B cell (primary cell): Measurements from ENCODE around the gene NRAP. TPM values are rescaled to one million over a fixed set of nuclear protein-coding genes. Genes with fewer than 3 reads are reported as not detected.

Experiments used
- ATAC-seq: fragments of 200-7000 bp; cut with Tn5 transposase; one replicate; pipeline ENCODE4 v1.10.0; 2021; ENCODE audit warnings: low read depth, mild to moderate bottlenecking, moderate number of reproducible peaks, moderate library complexity
- CTCF ChIA-PET: fragments of 350-600 bp; sonication (Branson Sonifier 250); formaldehyde crosslinking; loops from one replicate; lab custom pipeline; 2021; ENCODE audit warnings: antibody characterized with exemption, inconsistent platforms; lab: Charles Lee
- POLR2A ChIA-PET: fragments of 350-600 bp; sonication (Branson Sonifier 250); formaldehyde crosslinking; loops from one replicate; lab custom pipeline; 2021; ENCODE audit warnings: antibody characterized with exemption; lab: Charles Lee
- DNase-seq: peaks from one replicate; pipeline ENCODE4 v3.0.0; 2013
- H2AFZ ChIP-seq: 2 replicates; pipeline ENCODE4 v1.6.1; 2012; ENCODE audit warnings: mild to moderate bottlenecking, low read depth, low read length; ENCODE audit not compliant: insufficient read depth, poor library complexity, severe bottlenecking
- H3K27ac ChIP-seq, 2 donors: 1 replicate in 1 of 2; 2 replicates in 1 of 2; pipeline ENCODE4 v1.5.1; 2012 to 2013; ENCODE audit warnings: low read length in 2 of 2, mild to moderate bottlenecking in 2 of 2, moderate library complexity in 1 of 2
- H3K27me3 ChIP-seq, 4 experiments: fragments of 200-600 bp in 1 of 4; sonication (generic) in 1 of 4; replicated peaks in 1 of 4; 1 replicate in 2 of 4; 2 replicates in 2 of 4; pipeline versions ENCODE4 v1.6.1 to v1.7.0; 2013 to 2016; ENCODE audit warnings: low read length in 3 of 4, mild to moderate bottlenecking in 2 of 4, mixed read lengths in 1 of 4, moderate library complexity in 1 of 4; ENCODE audit not compliant: insufficient read depth in 4 of 4, control insufficient read depth in 3 of 4; ENCODE audit errors: control extremely low read depth in 1 of 4
- H3K36me3 ChIP-seq, 2 experiments: replicated peaks in 1 of 2; 1 replicate in 1 of 2; 2 replicates in 1 of 2; pipeline versions ENCODE4 v1.6.1 to v1.7.1; 2013; ENCODE audit warnings: low read length in 1 of 2; ENCODE audit not compliant: insufficient read depth in 2 of 2, control insufficient read depth in 1 of 2; ENCODE audit errors: control extremely low read depth in 1 of 2, extremely low read depth in 1 of 2
- H3K4me1 ChIP-seq, 2 donors: fragments of 200-600 bp in 1 of 2; sonication (generic) in 1 of 2; 1 replicate in 1 of 2; 2 replicates in 1 of 2; pipeline versions ENCODE4 v1.5.1 to v1.6.1; 2013 to 2017; ENCODE audit warnings: low read length in 2 of 2; ENCODE audit not compliant: control insufficient read depth in 2 of 2, insufficient read depth in 2 of 2
- H3K4me2 ChIP-seq: replicated peaks from 2 replicates; pipeline ENCODE3; 2012; ENCODE audit warnings: mild to moderate bottlenecking, low read depth, low read length; ENCODE audit not compliant: poor library complexity, severe bottlenecking
- H3K4me3 ChIP-seq, 5 experiments: fragments of 200-600 bp in 1 of 5; sonication (generic) in 1 of 5; 1 replicate in 3 of 5; 2 replicates in 2 of 5; pipeline versions ENCODE4 v1.5.1 to v1.7.0; 2011 to 2016; ENCODE audit warnings: low read length in 4 of 5, mild to moderate bottlenecking in 4 of 5, low read depth in 2 of 5, control low read depth in 1 of 5, moderate library complexity in 1 of 5; ENCODE audit not compliant: insufficient read depth in 1 of 5; ENCODE audit errors: control extremely low read depth in 1 of 5, extremely low read depth in 1 of 5
- H3K79me2 ChIP-seq: fragments of 200-600 bp; sonication (generic); one replicate; pipeline ENCODE4 v1.6.0; 2016; ENCODE audit warnings: low read length; ENCODE audit not compliant: control insufficient read depth, insufficient read depth
- H3K9ac ChIP-seq: fragments of 200-600 bp; sonication (generic); 2 replicates; pipeline ENCODE4 v1.6.1; 2017; ENCODE audit warnings: mild to moderate bottlenecking, low read length, moderate library complexity
- H3K9me3 ChIP-seq, 3 donors: one replicate each; pipeline versions ENCODE4 v1.6.1 to v1.7.1; 2013; ENCODE audit warnings: low read length in 2 of 3; ENCODE audit not compliant: control insufficient read depth in 2 of 3, insufficient read depth in 1 of 3; ENCODE audit errors: control extremely low read depth in 1 of 3
- H4K20me1 ChIP-seq: 2 replicates; pipeline ENCODE4 v1.6.0; 2012; ENCODE audit warnings: mild to moderate bottlenecking, low read length; ENCODE audit not compliant: insufficient read depth, control insufficient read depth, poor library complexity, severe bottlenecking
- H3K27ac Mint-ChIP-seq: one replicate; pipeline ENCODE4 v1.8.0; 2021; ENCODE audit warnings: mixed read lengths
- H3K27me3 Mint-ChIP-seq: one replicate; pipeline ENCODE4 v1.8.0; 2021; ENCODE audit warnings: mixed read lengths
- H3K4me1 Mint-ChIP-seq: one replicate; pipeline ENCODE4 v1.8.0; 2021; ENCODE audit warnings: mixed read lengths
- H3K4me3 Mint-ChIP-seq: one replicate; pipeline ENCODE4 v1.8.0; 2021; ENCODE audit warnings: mixed read lengths
- H3K9me3 Mint-ChIP-seq: one replicate; pipeline ENCODE4 v1.8.0; 2022; ENCODE audit warnings: mixed read lengths; ENCODE audit not compliant: insufficient read depth
- EZH2 ChIP-seq: IDR thresholded peaks from 2 replicates; pipeline ENCODE4 v1.6.1; 2012; ENCODE audit warnings: borderline replicate concordance, low read depth, mild to moderate bottlenecking, moderate library complexity, low read length; ENCODE audit not compliant: insufficient read depth, poor library complexity, severe bottlenecking
- WGBS: methylation state at CpG from one replicate; pipeline ENCODE4 v1.1.5; 2013; ENCODE audit warnings: missing lambda C conversion rate; ENCODE audit not compliant: insufficient coverage; 5-methylcytosine and 5-hydroxymethylcytosine counted together
- intact Hi-C: fragments of 100-400 bp; cut with micrococcal nuclease; formaldehyde crosslinking; loops from one replicate; pipeline ENCODE4 v1.10.0; 2022
- polyA plus RNA-seq: library from polyadenylated mRNA; depleted of rRNA; stranded (reverse); fragments of >200 nt; gene quantifications from 2 replicates; pipeline ENCODE4 v1.2.3, GENCODE V29; 2012
- total RNA-seq, 2 donors: library from RNA; stranded (reverse); fragments of 120-200 nt in 1 of 2; gene quantifications; 1 replicate in 1 of 2; 2 replicates in 1 of 2; pipeline versions ENCODE4 v1.2.3 to v1.2.4, GENCODE V29; 2013 to 2022
- TF ChIP-seq, protein P1 (sequence below): fragments of 200-600 bp; IDR thresholded peaks from one replicate; pipeline ENCODE4 v1.8.0; 2022; ENCODE audit warnings: antibody characterized with exemption, mild to moderate bottlenecking

The NRAP gene
- total and polyA plus RNA-seq, 2 donors (not counting 1 experiment from before 2014, with no cell fraction given): not detected

DNA sequence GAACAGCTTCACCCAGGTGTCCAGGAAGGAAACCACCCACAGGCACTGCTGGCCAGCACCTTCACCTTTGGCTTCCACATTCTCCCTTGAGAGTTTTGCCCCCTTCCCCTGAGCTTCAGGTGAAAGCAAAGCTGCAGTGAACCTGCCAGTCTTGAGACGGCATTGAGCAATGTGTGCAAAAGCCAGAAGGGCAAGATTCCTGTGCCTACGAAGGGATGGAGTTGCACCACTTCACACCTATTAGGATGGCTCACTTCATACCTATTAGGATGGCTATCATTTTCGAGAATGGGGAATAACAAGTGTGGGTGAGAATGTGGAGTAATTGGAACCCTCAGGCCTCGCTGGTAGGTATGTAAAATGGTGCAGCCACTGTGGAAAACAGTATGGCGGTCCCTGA is 103.8 kb downstream of the NRAP start:
- H3K4me1 ChIP-seq: peaks cover 2 to 7% of the 10 kb centered on the region in 2 donors
- no peaks in the 10 kb centered on the region for H3K79me2 ChIP-seq
- Mint-ChIP-seq H3K27me3 (peaks cover 28% of the 10 kb centered on the region), H3K4me3 (no peak overlapping the region), H3K9me3 (no peaks in the 10 kb centered on the region), H3K27ac (no peak overlapping the region), H3K4me1 (peaks cover 5% of the 10 kb centered on the region)
- ATAC-seq (no peak), DNase-seq (no peak)
- H3K9ac ChIP-seq: no peak overlapping the region
- H3K27ac ChIP-seq: no peak overlapping the region
- H3K36me3 ChIP-seq: no peaks in the 10 kb centered on the region
- H2AFZ ChIP-seq: no peak overlapping the region
- H3K4me3 ChIP-seq: no peak overlapping the region
- no peak overlapping the region for H3K4me2 ChIP-seq
- TF ChIP-seq, protein P1, sequence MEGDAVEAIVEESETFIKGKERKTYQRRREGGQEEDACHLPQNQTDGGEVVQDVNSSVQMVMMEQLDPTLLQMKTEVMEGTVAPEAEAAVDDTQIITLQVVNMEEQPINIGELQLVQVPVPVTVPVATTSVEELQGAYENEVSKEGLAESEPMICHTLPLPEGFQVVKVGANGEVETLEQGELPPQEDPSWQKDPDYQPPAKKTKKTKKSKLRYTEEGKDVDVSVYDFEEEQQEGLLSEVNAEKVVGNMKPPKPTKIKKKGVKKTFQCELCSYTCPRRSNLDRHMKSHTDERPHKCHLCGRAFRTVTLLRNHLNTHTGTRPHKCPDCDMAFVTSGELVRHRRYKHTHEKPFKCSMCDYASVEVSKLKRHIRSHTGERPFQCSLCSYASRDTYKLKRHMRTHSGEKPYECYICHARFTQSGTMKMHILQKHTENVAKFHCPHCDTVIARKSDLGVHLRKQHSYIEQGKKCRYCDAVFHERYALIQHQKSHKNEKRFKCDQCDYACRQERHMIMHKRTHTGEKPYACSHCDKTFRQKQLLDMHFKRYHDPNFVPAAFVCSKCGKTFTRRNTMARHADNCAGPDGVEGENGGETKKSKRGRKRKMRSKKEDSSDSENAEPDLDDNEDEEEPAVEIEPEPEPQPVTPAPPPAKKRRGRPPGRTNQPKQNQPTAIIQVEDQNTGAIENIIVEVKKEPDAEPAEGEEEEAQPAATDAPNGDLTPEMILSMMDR: no peak
- TF ChIP-seq EZH2: no peak
- CTCF ChIA-PET: no interaction called here
- H3K27me3 ChIP-seq: peaks cover 0 to 7% (median 3%) of the 10 kb centered on the region in 4 experiments
- WGBS: no CpG with 5 or more reads among the region's 5 CpGs
- H4K20me1 ChIP-seq: no peaks in the 10 kb centered on the region
- intact Hi-C loops: loop anchor here (5.0 kb wide), 1 partner anchor 838 kb away; no protein-coding TSS in a partner anchor
- POLR2A ChIA-PET: no interaction called here
- H3K9me3 ChIP-seq: no peaks in the 10 kb centered on the region

DNA sequence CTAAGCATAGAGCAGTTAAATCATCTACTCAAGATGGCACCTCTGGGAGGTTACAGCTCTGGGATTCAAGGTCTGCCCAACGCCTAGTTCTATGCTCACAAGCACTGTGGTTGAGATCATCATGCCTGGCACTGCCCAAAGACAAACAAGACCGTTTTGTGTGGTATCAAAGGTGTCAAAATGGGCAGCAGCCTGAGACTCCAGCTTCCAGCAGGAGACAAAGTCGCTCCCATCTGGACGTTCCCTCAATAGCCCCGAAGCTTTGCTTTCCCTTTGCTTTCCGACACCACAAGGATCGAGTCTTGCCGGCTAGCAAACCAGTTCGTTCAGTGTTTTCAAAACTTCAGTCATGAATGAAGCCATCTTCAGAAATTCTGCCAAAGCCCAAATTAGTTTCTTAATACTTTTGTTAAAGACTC is 105.9 kb downstream of the NRAP start:
- CTCF ChIA-PET: no interaction called here
- Histone ChIP-seq H2AFZ (no peak overlapping the region), H3K4me1 (no peaks in the 10 kb centered on the region), H3K9ac (no peak overlapping the region), H3K36me3 (no peaks in the 10 kb centered on the region), H3K9me3 (no peaks in the 10 kb centered on the region), H3K27ac (no peak overlapping the region), H3K4me2 (no peak overlapping the region), H3K27me3 (peaks cover 0 to 6% (median 3%) of the 10 kb centered on the region in 4 experiments), H3K4me3 (no peak overlapping the region), H3K79me2 (no peaks in the 10 kb centered on the region), H4K20me1 (no peaks in the 10 kb centered on the region)
- Mint-ChIP-seq H3K4me3 (no peak overlapping the region), H3K9me3 (no peaks in the 10 kb centered on the region), H3K27ac (no peak overlapping the region), H3K4me1 (no peaks in the 10 kb centered on the region), H3K27me3 (peaks cover 28% of the 10 kb centered on the region)
- TF ChIP-seq, protein P1: no peak
- TF ChIP-seq EZH2: no peak
- POLR2A ChIA-PET: no interaction called here
- ATAC-seq (no peak), DNase-seq (no peak)
- intact Hi-C loops: no loop called here
- 60% methylated on average over 9 of the region's 9 CpGs for WGBS
